PC-3 (cell line): Measurements from ENCODE around the gene ZNF808. TPM values are rescaled to one million over a fixed set of nuclear protein-coding genes. Genes with fewer than 3 reads are reported as not detected.
"Not testable (repeated sequence)": the region's sequence is repeated elsewhere in the genome, so short reads cannot be mapped to it uniquely, and the experiment has no call there.

Experiments
- ATAC-seq: fragments of 200-7000 bp; cut with Tn5 transposase; 2 replicates; pipeline ENCODE4 v1.9.1; 2020; ENCODE audit warnings: mild to moderate bottlenecking, moderate library complexity
- BruUV-seq: library from RNA; stranded (reverse); fragments of 400-500 nt; replicated peaks from 2 replicates; lab custom pipeline; 2021; lab: Mats Ljungman, UMichigan
- CTCF ChIA-PET: fragments of 300-600 bp; sonication (Branson Sonifier 250); formaldehyde crosslinking; loops from one replicate; lab custom pipeline; 2022; ENCODE audit warnings: antibody characterized with exemption; lab: Charles Lee
- POLR2A ChIA-PET: fragments of 300-600 bp; sonication (Branson Sonifier 250); formaldehyde crosslinking; loops from one replicate; lab custom pipeline; 2022; ENCODE audit warnings: antibody characterized with exemption; ENCODE audit not compliant: unreplicated experiment; lab: Charles Lee
- DNase-seq: peaks from one replicate; pipeline ENCODE4 v3.0.0-alpha.2; 2015
- H2AFZ ChIP-seq: fragments of 300-600 bp; sonication (generic); 2 replicates; pipeline ENCODE4 v1.6.0; 2016; ENCODE audit warnings: antibody characterized with exemption, low read length
- H3F3A ChIP-seq: fragments of 300-600 bp; sonication (generic); one replicate; pipeline ENCODE4 v1.6.0; 2017; ENCODE audit warnings: antibody characterized with exemption, low read length, control low read depth, mild to moderate bottlenecking; ENCODE audit not compliant: unreplicated experiment
- H3K27ac ChIP-seq: fragments of 300-600 bp; sonication (generic); 2 replicates; pipeline ENCODE4 v1.5.1; 2016; ENCODE audit warnings: mild to moderate bottlenecking, low read length
- H3K27me3 ChIP-seq: fragments of 300-600 bp; sonication (generic); 2 replicates; pipeline ENCODE4 v1.6.1; 2016; ENCODE audit warnings: low read length, mixed read lengths
- H3K36me3 ChIP-seq: fragments of 300-600 bp; sonication (generic); 2 replicates; pipeline ENCODE4 v1.6.1; 2016; ENCODE audit warnings: low read depth, mixed run types, low read length, mixed read lengths
- H3K4me1 ChIP-seq: fragments of 300-600 bp; sonication (generic); 2 replicates; pipeline ENCODE4 v1.5.1; 2016; ENCODE audit warnings: low read length; ENCODE audit not compliant: insufficient read depth
- H3K4me2 ChIP-seq: fragments of 300-600 bp; sonication (generic); 2 replicates; pipeline ENCODE4 v1.6.0; 2016; ENCODE audit warnings: low read length
- H3K4me3 ChIP-seq: fragments of 300-600 bp; sonication (generic); 2 replicates; pipeline ENCODE4 v1.5.1; 2016; ENCODE audit warnings: mild to moderate bottlenecking, low read length, mixed read lengths
- H3K79me2 ChIP-seq: fragments of 300-600 bp; sonication (generic); 2 replicates; pipeline ENCODE4 v1.6.1; 2017; ENCODE audit warnings: low read length, mixed read lengths
- H3K9ac ChIP-seq: fragments of 300-600 bp; sonication (generic); 2 replicates; pipeline ENCODE4 v1.6.0; 2016; ENCODE audit warnings: mild to moderate bottlenecking, low read length
- H3K9me2 ChIP-seq: fragments of 300-600 bp; sonication (generic); replicated peaks from 2 replicates; pipeline ENCODE4 v1.6.1; 2016; ENCODE audit warnings: mixed run types, low read length, mixed read lengths
- H3K9me3 ChIP-seq: fragments of 300-600 bp; sonication (generic); 2 replicates; pipeline ENCODE4 v1.6.1; 2016; ENCODE audit warnings: low read length, mixed read lengths
- H4K20me1 ChIP-seq: fragments of 300-600 bp; sonication (generic); 2 replicates; pipeline ENCODE4 v1.6.1; 2016; ENCODE audit warnings: low read length, mixed read lengths
- EZH2 ChIP-seq: fragments of 300-600 bp; sonication (generic); IDR thresholded peaks from one replicate; pipeline ENCODE4 v1.6.1; 2017; ENCODE audit warnings: antibody characterized with exemption, mild to moderate bottlenecking, low read length; ENCODE audit not compliant: unreplicated experiment
- EZH2phosphoT487 ChIP-seq: fragments of 300-600 bp; sonication (generic); IDR thresholded peaks from 2 replicates; pipeline ENCODE4 v1.6.1; 2018; ENCODE audit warnings: mild to moderate bottlenecking, antibody characterized with exemption, low read length, borderline replicate concordance
- intact Hi-C: fragments of 100-400 bp; cut with micrococcal nuclease; formaldehyde crosslinking; loops from 2 replicates; pipeline ENCODE4 v1.9.0; 2023
- total RNA-seq: library from RNA; depleted of rRNA; stranded (reverse); fragments of >200 nt; gene quantifications from 2 replicates; pipeline ENCODE4 v1.2.3, GENCODE V29; 2014
- TF ChIP-seq, protein P1 (sequence below): fragments of 300-600 bp; sonication (generic); conservative IDR thresholded peaks from 2 replicates; pipeline ENCODE4 v1.5.1; 2017; ENCODE audit warnings: antibody characterized with exemption, low read depth, mild to moderate bottlenecking, low read length

Gene ZNF808
- total RNA-seq, 1 experiment from 2014 or later: 9.4 TPM

DNA sequence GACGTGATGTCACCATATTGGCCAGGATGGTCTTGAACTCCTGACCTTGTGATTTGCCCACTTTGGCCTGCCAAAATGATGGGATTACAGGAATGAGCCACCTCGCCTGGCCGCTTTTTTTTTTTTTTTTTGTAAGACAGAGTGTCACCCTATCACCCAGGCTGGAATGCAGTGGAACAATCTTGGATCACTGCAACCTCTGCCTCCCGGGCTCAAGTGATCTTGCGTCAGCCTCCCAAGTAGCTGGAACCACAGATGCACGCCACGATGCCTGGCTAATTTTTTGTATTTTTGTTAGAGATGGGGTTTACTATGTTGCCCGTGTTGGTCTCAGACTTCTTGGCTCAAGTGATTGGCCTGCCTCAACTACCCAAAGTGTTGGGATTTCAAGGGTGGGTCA is 28.9 kb upstream of the ZNF808 start:
- Histone ChIP-seq H3K4me1 (no peaks in the 10 kb centered on the region), H3K9me3 (peaks cover 20% of the 10 kb centered on the region), H3K4me2 (no peak overlapping the region), H3F3A (no peaks in the 10 kb centered on the region), H3K36me3 (no peaks in the 10 kb centered on the region), H4K20me1 (no peaks in the 10 kb centered on the region), H3K79me2 (no peaks in the 10 kb centered on the region), H3K27ac (no peak overlapping the region), H2AFZ (no peak overlapping the region), H3K4me3 (no peak overlapping the region), H3K27me3 (no peaks in the 10 kb centered on the region), H3K9ac (no peak overlapping the region), H3K9me2 (no peaks in the 10 kb centered on the region)
- POLR2A ChIA-PET: no interaction called here
- BruUV-seq: no TSS peak
- CTCF ChIA-PET: no interaction called here
- TF ChIP-seq EZH2 (no peak), EZH2phosphoT487 (no peak)
- TF ChIP-seq, protein P1, sequence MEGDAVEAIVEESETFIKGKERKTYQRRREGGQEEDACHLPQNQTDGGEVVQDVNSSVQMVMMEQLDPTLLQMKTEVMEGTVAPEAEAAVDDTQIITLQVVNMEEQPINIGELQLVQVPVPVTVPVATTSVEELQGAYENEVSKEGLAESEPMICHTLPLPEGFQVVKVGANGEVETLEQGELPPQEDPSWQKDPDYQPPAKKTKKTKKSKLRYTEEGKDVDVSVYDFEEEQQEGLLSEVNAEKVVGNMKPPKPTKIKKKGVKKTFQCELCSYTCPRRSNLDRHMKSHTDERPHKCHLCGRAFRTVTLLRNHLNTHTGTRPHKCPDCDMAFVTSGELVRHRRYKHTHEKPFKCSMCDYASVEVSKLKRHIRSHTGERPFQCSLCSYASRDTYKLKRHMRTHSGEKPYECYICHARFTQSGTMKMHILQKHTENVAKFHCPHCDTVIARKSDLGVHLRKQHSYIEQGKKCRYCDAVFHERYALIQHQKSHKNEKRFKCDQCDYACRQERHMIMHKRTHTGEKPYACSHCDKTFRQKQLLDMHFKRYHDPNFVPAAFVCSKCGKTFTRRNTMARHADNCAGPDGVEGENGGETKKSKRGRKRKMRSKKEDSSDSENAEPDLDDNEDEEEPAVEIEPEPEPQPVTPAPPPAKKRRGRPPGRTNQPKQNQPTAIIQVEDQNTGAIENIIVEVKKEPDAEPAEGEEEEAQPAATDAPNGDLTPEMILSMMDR: no peak
- ATAC-seq (no peak), DNase-seq (no peak)
- intact Hi-C loops: no loop called here

DNA sequence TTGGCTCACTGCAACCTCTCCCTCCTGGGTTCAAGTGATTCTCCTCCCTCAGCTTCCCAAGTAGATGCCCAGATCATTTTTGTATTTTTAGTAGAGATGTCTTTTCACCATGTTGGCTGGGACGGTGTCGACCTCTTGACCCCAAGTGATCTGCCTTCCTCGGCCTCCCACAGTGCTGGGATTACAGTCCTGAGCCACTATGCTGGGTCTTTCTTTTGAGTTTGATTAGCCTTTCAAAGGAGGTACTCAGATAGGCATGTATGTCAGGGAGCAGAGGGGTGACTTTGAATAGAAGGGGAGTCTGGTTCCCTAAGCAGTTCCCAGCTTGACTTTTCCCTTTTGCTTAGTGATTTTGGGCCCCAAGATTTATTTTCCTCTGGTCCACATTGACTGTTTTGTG is 27.0 kb upstream of the ZNF808 start:
- H3K4me3 ChIP-seq, ATAC-seq, H3F3A ChIP-seq, H3K4me2 ChIP-seq, POLR2A ChIA-PET, H3K79me2 ChIP-seq, DNase-seq, intact Hi-C loops, H3K27me3 ChIP-seq, H4K20me1 ChIP-seq, CTCF ChIA-PET, H3K4me1 ChIP-seq, H2AFZ ChIP-seq, H3K9ac ChIP-seq, H3K9me2 ChIP-seq, H3K36me3 ChIP-seq, H3K27ac ChIP-seq, BruUV-seq: not testable (repeated sequence)
- H3K9me3 ChIP-seq: peaks cover 24% of the 10 kb centered on the region

DNA sequence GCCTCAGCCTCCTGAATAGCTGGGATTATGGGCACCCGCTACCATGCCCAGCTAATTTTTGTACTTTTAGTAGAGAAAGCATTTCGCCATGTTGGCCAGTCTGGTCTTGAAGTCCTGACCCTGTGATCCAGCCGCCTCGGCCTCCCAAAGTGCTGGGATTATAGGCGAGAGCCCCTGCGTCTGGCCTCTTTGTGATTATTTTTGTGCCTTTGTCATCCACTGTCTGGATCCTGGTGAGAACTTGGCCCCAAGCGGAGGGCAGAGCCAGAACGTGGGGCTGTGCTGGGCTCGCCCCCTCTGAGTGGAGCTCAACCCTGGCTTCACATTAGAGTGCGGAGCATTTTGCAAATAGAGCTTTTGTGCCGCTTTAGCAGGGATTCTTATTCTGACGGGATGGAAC is 26.5 kb upstream of the ZNF808 start:
- H3K4me3 ChIP-seq, DNase-seq, BruUV-seq, H3K36me3 ChIP-seq, intact Hi-C loops, H3K79me2 ChIP-seq, H3K9ac ChIP-seq, CTCF ChIA-PET, POLR2A ChIA-PET, H4K20me1 ChIP-seq, H3K4me1 ChIP-seq, H3F3A ChIP-seq, H2AFZ ChIP-seq, H3K27me3 ChIP-seq, H3K9me2 ChIP-seq, ATAC-seq, H3K27ac ChIP-seq, H3K4me2 ChIP-seq: not testable (repeated sequence)
- peaks cover 29% of the 10 kb centered on the region for H3K9me3 ChIP-seq

DNA sequence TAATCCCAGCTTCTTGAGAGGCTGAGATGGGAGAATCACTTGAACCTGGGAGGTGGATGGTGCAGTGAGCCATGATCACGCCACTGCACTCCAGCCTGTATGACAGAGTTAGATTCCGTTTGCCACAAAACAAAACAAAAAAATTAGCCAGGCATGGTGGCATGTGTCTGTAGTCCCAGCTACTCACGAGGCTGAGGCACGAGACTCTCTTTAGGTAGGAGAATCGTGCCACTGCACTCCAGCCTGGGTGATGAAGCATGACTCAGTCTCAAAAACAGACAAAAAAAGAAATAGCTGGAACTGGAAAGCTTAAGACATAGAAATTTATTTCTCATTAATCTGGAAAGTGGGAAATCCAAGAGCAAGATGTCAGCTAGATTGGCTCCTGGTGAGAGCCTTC is 20.2 kb upstream of the ZNF808 start:
- BruUV-seq: no TSS peak

More for the DNA sequence above, 20.2 kb upstream of the ZNF808 start:
- no peaks in the 10 kb centered on the region for H3K79me2 ChIP-seq
- no peak overlapping the region for H3K27ac ChIP-seq
- H3K4me2 ChIP-seq: no peak overlapping the region
- H3F3A ChIP-seq: no peaks in the 10 kb centered on the region
- ATAC-seq (no peak), DNase-seq (no peak)
- H3K9ac ChIP-seq: no peak overlapping the region
- no peaks in the 10 kb centered on the region for H3K27me3 ChIP-seq
- TF ChIP-seq EZH2 (no peak), EZH2phosphoT487 (no peak)
- TF ChIP-seq, protein P1: no peak
- ChIA-PET POLR2A (no interaction called here), CTCF (no interaction called here)
- H2AFZ ChIP-seq: no peak overlapping the region
- intact Hi-C loops: no loop called here
- no peaks in the 10 kb centered on the region for H4K20me1 ChIP-seq
- no peak overlapping the region for H3K4me3 ChIP-seq
- no peaks in the 10 kb centered on the region for H3K9me2 ChIP-seq
- no peaks in the 10 kb centered on the region for H3K4me1 ChIP-seq
- no peaks in the 10 kb centered on the region for H3K36me3 ChIP-seq
- peaks cover 43% of the 10 kb centered on the region for H3K9me3 ChIP-seq
